Measurements from ENCODE around the gene TENM4.

- TF ChIP-seq CTCF (IDR thresholded peaks at IDR 0.05) (no peak), POLR2A (IDR thresholded peaks at IDR 0.05) (no peak)
These were observed 300.9 kb downstream of the TENM4 start for GRCh38 chr11:79139900-79140299.

All from uterus (tissue), 2 donors.